IMR-90 (cell line): Measurements from ENCODE around the gene JKAMP. TPM values are rescaled to one million over a fixed set of nuclear protein-coding genes. Genes with fewer than 3 reads are reported as not detected.

Source experiments
- ATAC-seq: fragments of 200-7000 bp; cut with Tn5 transposase; 2 replicates; pipeline ENCODE4 v1.9.1; 2020; ENCODE audit warnings: low read depth, mild to moderate bottlenecking, moderate library complexity
- BruUV-seq: library from RNA; stranded (reverse); fragments of 400-500 nt; replicated peaks from 2 replicates; lab custom pipeline; 2021; lab: Mats Ljungman, UMichigan
- CTCF ChIA-PET: fragments of 300-600 bp; formaldehyde crosslinking; extraction: SDS; loops from one replicate; lab custom pipeline; 2021; ENCODE audit warnings: antibody characterized with exemption; lab: Yijun Ruan, JAX
- POLR2A ChIA-PET: fragments of 300-600 bp; sonication (Branson Sonifier 250); formaldehyde crosslinking; loops from one replicate; lab custom pipeline; 2022; ENCODE audit warnings: antibody characterized with exemption; ENCODE audit not compliant: unreplicated experiment; lab: Charles Lee
- DNase-seq: peaks from one replicate; pipeline ENCODE4 v3.0.0; 2013
- H2AFZ ChIP-seq: replicated peaks from 2 replicates; pipeline ENCODE3; 2013; ENCODE audit warnings: low read length, mild to moderate bottlenecking; ENCODE audit not compliant: poor library complexity
- H2AK5ac ChIP-seq: 2 replicates; pipeline ENCODE4 v1.6.1; 2013; ENCODE audit warnings: low read depth, low read length, inconsistent platforms
- H2AK9ac ChIP-seq: replicated peaks from 2 replicates; pipeline ENCODE3; 2013; ENCODE audit warnings: mild to moderate bottlenecking, low read depth, low read length, moderate library complexity; ENCODE audit not compliant: poor library complexity
- H2BK120ac ChIP-seq: 2 replicates; pipeline ENCODE4 v1.6.1; 2013; ENCODE audit warnings: low read depth, low read length, inconsistent platforms
- H2BK15ac ChIP-seq: 3 replicates; pipeline ENCODE4 v1.6.1; 2013; ENCODE audit warnings: low read depth, low read length, inconsistent platforms
- H2BK20ac ChIP-seq: 2 replicates; pipeline ENCODE4 v1.6.1; 2013; ENCODE audit warnings: low read depth, mild to moderate bottlenecking, inconsistent platforms, low read length, moderate library complexity
- H2BK5ac ChIP-seq: 2 replicates; pipeline ENCODE4 v1.6.1; 2013; ENCODE audit warnings: mild to moderate bottlenecking, low read depth, low read length, inconsistent platforms; ENCODE audit not compliant: poor library complexity, severe bottlenecking
- H3K14ac ChIP-seq: replicated peaks from 2 replicates; pipeline ENCODE4 v1.6.1; 2013; ENCODE audit warnings: low read depth, low read length, inconsistent platforms
- H3K18ac ChIP-seq: 2 replicates; pipeline ENCODE4 v1.6.1; 2013; ENCODE audit warnings: low read depth, low read length, control low read depth
- H3K23ac ChIP-seq: 2 replicates; pipeline ENCODE4 v1.6.1; 2013; ENCODE audit warnings: low read depth, low read length, inconsistent platforms
- H3K27ac ChIP-seq: 2 replicates; pipeline ENCODE4 v1.5.1; 2013; ENCODE audit warnings: mild to moderate bottlenecking, control low read depth, low read length; ENCODE audit not compliant: insufficient read depth
- H3K27me3 ChIP-seq: 2 replicates; pipeline ENCODE4 v1.6.1; 2013; ENCODE audit warnings: low read length; ENCODE audit not compliant: control insufficient read depth, insufficient read depth
- H3K36me3 ChIP-seq: 2 replicates; pipeline ENCODE4 v1.6.1; 2013; ENCODE audit warnings: low read length, mixed read lengths; ENCODE audit not compliant: control insufficient read depth, insufficient read depth
- H3K4ac ChIP-seq: 2 replicates; pipeline ENCODE4 v1.6.1; 2013; ENCODE audit warnings: low read depth, low read length, inconsistent platforms
- H3K4me1 ChIP-seq: 2 replicates; pipeline ENCODE4 v1.6.1; 2013; ENCODE audit warnings: low read length, mixed read lengths; ENCODE audit not compliant: control insufficient read depth, insufficient read depth
- H3K4me2 ChIP-seq: 2 replicates; pipeline ENCODE4 v1.6.1; 2013; ENCODE audit warnings: low read depth, mild to moderate bottlenecking, control low read depth, low read length, moderate library complexity
- H3K4me3 ChIP-seq: 2 replicates; pipeline ENCODE4 v1.5.1; 2013; ENCODE audit warnings: low read depth, mild to moderate bottlenecking, control low read depth, low read length, moderate library complexity; ENCODE audit not compliant: insufficient read depth
- H3K56ac ChIP-seq: 2 replicates; pipeline ENCODE4 v1.6.1; 2013; ENCODE audit warnings: low read length, inconsistent platforms; ENCODE audit not compliant: insufficient read depth; ENCODE audit errors: extremely low read depth
- H3K79me1 ChIP-seq, 2 experiments: 2 replicates each; pipeline ENCODE4 v1.6.1; 2013; ENCODE audit warnings: low read length in 2 of 2, inconsistent platforms in 1 of 2, low read depth in 1 of 2
- H3K9ac ChIP-seq: 2 replicates; pipeline ENCODE4 v1.6.1; 2013; ENCODE audit warnings: low read depth, low read length, control low read depth
- H3K9me1 ChIP-seq: 2 replicates; pipeline ENCODE4 v1.6.1; 2013; ENCODE audit warnings: low read length, inconsistent platforms; ENCODE audit not compliant: insufficient read depth
- H3K9me3 ChIP-seq: 2 replicates; pipeline ENCODE4 v1.6.1; 2013; ENCODE audit warnings: low read length; ENCODE audit not compliant: control insufficient read depth, insufficient read depth
- H4K20me1 ChIP-seq: 2 replicates; pipeline ENCODE4 v1.6.1; 2013; ENCODE audit warnings: low read length, inconsistent platforms; ENCODE audit not compliant: insufficient read depth
- H4K5ac ChIP-seq: 2 replicates; pipeline ENCODE4 v1.6.1; 2013; ENCODE audit warnings: mild to moderate bottlenecking, low read depth, low read length, control low read depth
- H4K8ac ChIP-seq, 2 experiments: 2 replicates each; pipeline ENCODE4 v1.6.1; 2013; ENCODE audit warnings: low read depth in 2 of 2, low read length in 2 of 2, control low read depth in 1 of 2, inconsistent platforms in 1 of 2
- H4K91ac ChIP-seq: 2 replicates; pipeline ENCODE4 v1.6.1; 2013; ENCODE audit warnings: low read depth, low read length, inconsistent platforms; ENCODE audit not compliant: insufficient read depth
- FOS ChIP-seq: fragments of 150-350 bp; IDR thresholded peaks from 2 replicates; pipeline ENCODE4 v1.6.1; 2016; ENCODE audit warnings: low read depth, low read length
- MAZ ChIP-seq: IDR thresholded peaks from 2 replicates; pipeline ENCODE4 v1.6.1; 2012; ENCODE audit warnings: low read depth, mild to moderate bottlenecking, low read length, improper control_type of control experiment, moderate library complexity, borderline replicate concordance
- NFE2L2 ChIP-seq: fragments of 150-350 bp; IDR thresholded peaks from 2 replicates; pipeline ENCODE4 v1.6.1; 2016; ENCODE audit warnings: low read depth, mild to moderate bottlenecking, low read length
- WGBS, 2 experiments: methylation state at CpG; one replicate each; pipeline versions ENCODE4 v1.1.5 to v1.1.7; 2013; ENCODE audit warnings: missing lambda C conversion rate in 2 of 2; ENCODE audit not compliant: insufficient read length in 1 of 2; ENCODE audit errors: extremely low coverage in 2 of 2; 5-methylcytosine and 5-hydroxymethylcytosine counted together
- dilution Hi-C: fragments of 300-500 bp; cut with HindIII; formaldehyde crosslinking; loops from one replicate; pipeline ENCODE4 v1.14.3; 2018; ENCODE audit warnings: low sequenced_read_pairs; ENCODE audit not compliant: unreplicated experiment
- in situ Hi-C: fragments of 300-500 bp; cut with MboI; formaldehyde crosslinking; loops from 3 replicates; pipeline ENCODE4 v1.14.3; 2019; ENCODE audit warnings: low sequenced_read_pairs, inconsistent platforms, mixed read lengths
- intact Hi-C: fragments of 100-400 bp; cut with micrococcal nuclease; formaldehyde crosslinking; loops from 2 replicates; pipeline ENCODE4 v1.10.0; 2022
- polyA plus RNA-seq, 3 experiments: library from polyadenylated mRNA; depleted of rRNA; stranded (reverse); fragments of >200 nt; gene quantifications; 2 replicates each; pipeline ENCODE4 v1.2.3, GENCODE V29; 2012; ENCODE audit warnings: low replicate concordance in 1 of 3
- total RNA-seq: library from RNA; depleted of rRNA; stranded (reverse); fragments of >200 nt; gene quantifications from 2 replicates; pipeline ENCODE4 v1.2.3, GENCODE V29; 2012

JKAMP gene
- total and polyA plus RNA-seq, 2 of the 4 experiments (the other 2 are of a cell fraction) = 62.2 to 101 TPM

DNA sequence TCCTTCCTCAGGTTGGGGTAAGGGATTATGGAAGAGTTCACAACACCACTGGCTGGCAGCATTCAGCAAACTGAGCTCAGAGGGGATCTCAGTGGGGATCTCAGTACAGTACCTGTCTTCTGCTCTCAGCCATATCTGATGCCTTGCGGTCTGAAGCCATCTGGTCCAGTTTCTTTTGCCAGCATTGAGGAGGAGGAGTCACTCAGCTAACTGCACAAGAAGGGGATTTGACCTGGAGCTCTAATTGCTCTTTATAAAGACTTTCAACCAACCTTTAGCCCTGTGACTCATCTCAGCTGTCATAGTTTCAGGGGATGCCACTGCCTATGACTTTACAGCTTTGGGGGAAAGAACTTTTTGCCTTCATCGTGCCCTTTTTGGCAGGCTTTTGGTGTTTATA lies 44.9 kb downstream of the JKAMP start:
- Histone ChIP-seq H3K9me1 (0 out of 2 replicates have a peak, but pooled peaks cover 3% of the 10 kb centered on the region), H3K36me3 (no peaks in the 10 kb centered on the region), H4K5ac (no peak overlapping the region), H2AFZ (no peak overlapping the region), H3K4me3 (no peak overlapping the region), H2BK15ac (no peak overlapping the region), H3K14ac (no peak overlapping the region), H2BK5ac (no peak overlapping the region), H3K18ac (no peak overlapping the region), H3K4ac (no peak overlapping the region), H3K56ac (no peak overlapping the region), H2BK20ac (no peak overlapping the region), H2AK9ac (no peak overlapping the region), H4K91ac (no peak overlapping the region), H3K27ac (no peak overlapping the region), H3K79me1 (no peaks in the 10 kb centered on the region), H3K4me1 (peaks cover 3% of the 10 kb centered on the region), H4K20me1 (no peaks in the 10 kb centered on the region), H3K9me3 (no peaks in the 10 kb centered on the region), H3K4me2 (no peak overlapping the region), H3K23ac (no peak overlapping the region), H3K27me3 (peaks cover 3% of the 10 kb centered on the region; the same call in 1 of the 2 replicates), H3K9ac (no peak overlapping the region), H2BK120ac (no peak overlapping the region), H4K8ac (no peak overlapping the region), H2AK5ac (no peak overlapping the region)
- no peak for ATAC-seq
- ChIA-PET CTCF (interaction anchor here (1.5 to 1.6 kb wide), 2 partner anchors 22 to 48 kb away, joined by 3 to 4 read pairs; partner anchors contain the start of gene CCDC175), POLR2A (no interaction called here)
- BruUV-seq = no TSS peak
- no CpG with 5 or more reads among the region's 2 CpGs for WGBS, 2 experiments
- intact Hi-C loops = loop anchor here (5.0 kb wide), 1 partner anchor 33 kb away; no protein-coding TSS in a partner anchor
- TF ChIP-seq NFE2L2 (no peak), FOS (no peak), MAZ (no peak)
- dilution Hi-C loops = no loop called here
- in situ Hi-C loops = no loop called here
- DNase-seq = no peak
